ENCODE results near the gene ASIC2.

Gene ASIC2

DNA sequence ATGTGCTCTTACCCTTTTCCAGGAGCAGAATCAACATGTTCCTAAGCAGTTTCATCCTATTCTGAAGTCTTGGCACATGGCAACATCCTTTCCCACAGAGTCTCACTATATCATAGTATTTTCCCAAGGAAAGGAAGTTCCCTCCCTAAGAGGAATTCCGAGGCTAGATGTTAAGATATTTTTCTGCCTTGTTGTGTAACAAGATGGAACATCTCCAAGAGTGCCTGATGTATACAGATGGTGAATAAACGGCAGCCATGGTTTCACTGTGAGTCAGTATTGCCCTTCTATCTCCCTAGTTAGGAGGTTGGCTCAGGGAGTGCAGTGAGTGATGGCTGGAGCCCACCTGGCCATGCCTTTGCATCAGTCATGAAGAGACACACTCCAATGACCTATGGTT lies 253.2 kb downstream of the ASIC2 start:
- no peak overlapping the region for H3K4me3 Mint-ChIP-seq
- peaks cover 44% of the 10 kb centered on the region for H3K27me3 Mint-ChIP-seq
- DNase-seq = no peak

DNA sequence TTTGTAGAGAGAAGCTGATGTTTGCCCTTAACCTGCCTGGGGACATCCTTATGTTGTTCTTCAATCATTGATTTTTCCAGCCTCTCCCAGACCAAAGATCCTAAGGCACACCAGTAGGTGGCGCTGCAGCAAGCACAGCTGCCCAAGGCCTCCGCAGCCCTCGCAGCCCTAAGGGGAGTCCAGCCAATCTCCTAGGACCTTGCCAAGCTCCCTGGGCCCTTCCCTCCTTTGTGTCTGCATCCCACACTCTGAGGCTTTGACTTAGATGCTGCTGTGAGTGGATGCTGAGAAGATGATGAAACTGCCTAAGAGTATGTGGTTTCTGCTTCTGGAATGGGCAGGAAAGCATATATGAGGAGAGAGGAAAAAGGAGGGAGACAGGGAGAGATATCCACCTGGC lies 254.4 kb downstream of the ASIC2 start:
- no peak overlapping the region for H3K27ac Mint-ChIP-seq
- no peaks in the 10 kb centered on the region for H3K9me3 Mint-ChIP-seq
- no peaks in the 10 kb centered on the region for H3K36me3 Mint-ChIP-seq (ENCODE audit: low read depth)
- H3K4me3 Mint-ChIP-seq = no peak overlapping the region
- H3K27me3 Mint-ChIP-seq = peaks cover 52% of the 10 kb centered on the region
- no peaks in the 10 kb centered on the region for H3K4me1 Mint-ChIP-seq (ENCODE audit: low read depth)
- no peak for DNase-seq

More for the DNA sequence above, 253.2 kb downstream of the ASIC2 start:
- Mint-ChIP-seq H3K36me3 (ENCODE audit: low read depth) (no peaks in the 10 kb centered on the region), H3K27ac (no peak overlapping the region), H3K4me1 (ENCODE audit: low read depth) (no peaks in the 10 kb centered on the region), H3K9me3 (no peaks in the 10 kb centered on the region)

DNA sequence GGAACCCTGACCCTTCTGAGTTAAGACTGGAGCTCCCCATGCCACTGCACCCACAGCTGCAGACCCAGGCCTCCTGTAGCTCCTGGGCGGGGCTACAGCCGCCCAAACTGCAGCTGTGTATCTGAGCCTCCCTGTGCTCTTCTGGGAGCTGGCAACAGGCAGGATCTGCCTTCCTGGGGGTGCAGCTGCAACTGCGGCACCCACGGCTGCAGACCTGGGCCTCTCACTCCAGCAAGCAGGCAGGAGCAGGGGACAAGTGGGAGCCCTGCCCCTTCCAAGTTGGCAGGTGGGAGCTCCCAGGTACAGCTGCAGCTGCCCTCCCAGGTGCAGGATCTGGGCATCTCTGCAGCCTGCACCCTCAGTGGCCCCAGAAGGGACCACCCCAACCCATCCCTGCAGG lies 259.9 kb downstream of the ASIC2 start:
- H3K4me1 Mint-ChIP-seq (ENCODE audit: low read depth) = no peaks in the 10 kb centered on the region
- DNase-seq = no peak
- no peak overlapping the region for H3K4me3 Mint-ChIP-seq
- H3K9me3 Mint-ChIP-seq = no peaks in the 10 kb centered on the region
- no peak overlapping the region for H3K27ac Mint-ChIP-seq
- H3K36me3 Mint-ChIP-seq (ENCODE audit: low read depth) = no peaks in the 10 kb centered on the region
- peaks cover 44% of the 10 kb centered on the region for H3K27me3 Mint-ChIP-seq

DNA sequence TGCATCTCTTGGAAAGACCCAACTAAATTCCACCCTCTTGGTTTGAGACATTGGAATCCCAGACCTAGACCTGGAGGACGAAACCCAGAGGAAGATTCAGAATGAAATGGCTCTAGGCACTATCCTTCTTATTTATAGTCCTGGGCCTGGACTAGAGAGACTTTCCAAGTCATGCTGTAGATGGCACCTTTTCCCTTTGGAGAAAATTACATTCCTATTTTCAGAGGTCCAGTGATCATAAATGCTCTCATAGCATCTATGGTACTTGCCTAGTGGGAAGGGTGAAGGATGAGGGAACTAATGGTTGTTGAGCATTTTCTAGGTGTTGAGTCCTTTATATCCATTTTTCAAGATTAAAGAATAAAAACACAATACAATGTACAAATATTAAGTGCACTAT lies 264.3 kb downstream of the ASIC2 start:
- no peaks in the 10 kb centered on the region for H3K36me3 Mint-ChIP-seq (ENCODE audit: low read depth)
- no peaks in the 10 kb centered on the region for H3K9me3 Mint-ChIP-seq
- no peak for DNase-seq
- H3K4me3 Mint-ChIP-seq = no peak overlapping the region
- H3K27ac Mint-ChIP-seq = no peak overlapping the region
- H3K4me1 Mint-ChIP-seq (ENCODE audit: low read depth) = no peaks in the 10 kb centered on the region
- peaks cover 7% of the 10 kb centered on the region for H3K27me3 Mint-ChIP-seq

DNA sequence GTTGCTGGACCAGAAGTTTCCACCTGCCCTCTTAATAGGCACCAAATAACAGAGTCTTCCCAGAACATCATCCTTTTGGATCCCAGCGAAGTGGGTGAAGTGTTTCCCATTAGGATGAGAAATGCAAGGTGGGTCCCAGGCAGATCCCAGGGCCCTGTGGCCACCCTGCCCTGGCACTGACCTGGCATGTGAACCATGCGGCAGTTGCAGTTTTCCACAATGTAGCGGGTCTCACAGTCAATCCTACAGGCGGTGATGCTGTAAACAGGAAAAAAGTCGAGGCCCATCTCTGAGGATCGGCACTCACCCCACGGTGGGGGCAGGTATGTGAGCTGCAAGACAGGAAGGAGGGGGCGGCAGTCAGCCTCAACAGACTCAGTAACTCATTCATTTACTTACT lies 265.0 kb downstream of the ASIC2 start:
- Mint-ChIP-seq H3K27me3 (peaks cover 4% of the 10 kb centered on the region), H3K36me3 (ENCODE audit: low read depth) (no peaks in the 10 kb centered on the region), H3K9me3 (no peaks in the 10 kb centered on the region), H3K4me1 (ENCODE audit: low read depth) (no peaks in the 10 kb centered on the region), H3K4me3 (no peak overlapping the region), H3K27ac (no peak overlapping the region)
- no peak for DNase-seq

DNA sequence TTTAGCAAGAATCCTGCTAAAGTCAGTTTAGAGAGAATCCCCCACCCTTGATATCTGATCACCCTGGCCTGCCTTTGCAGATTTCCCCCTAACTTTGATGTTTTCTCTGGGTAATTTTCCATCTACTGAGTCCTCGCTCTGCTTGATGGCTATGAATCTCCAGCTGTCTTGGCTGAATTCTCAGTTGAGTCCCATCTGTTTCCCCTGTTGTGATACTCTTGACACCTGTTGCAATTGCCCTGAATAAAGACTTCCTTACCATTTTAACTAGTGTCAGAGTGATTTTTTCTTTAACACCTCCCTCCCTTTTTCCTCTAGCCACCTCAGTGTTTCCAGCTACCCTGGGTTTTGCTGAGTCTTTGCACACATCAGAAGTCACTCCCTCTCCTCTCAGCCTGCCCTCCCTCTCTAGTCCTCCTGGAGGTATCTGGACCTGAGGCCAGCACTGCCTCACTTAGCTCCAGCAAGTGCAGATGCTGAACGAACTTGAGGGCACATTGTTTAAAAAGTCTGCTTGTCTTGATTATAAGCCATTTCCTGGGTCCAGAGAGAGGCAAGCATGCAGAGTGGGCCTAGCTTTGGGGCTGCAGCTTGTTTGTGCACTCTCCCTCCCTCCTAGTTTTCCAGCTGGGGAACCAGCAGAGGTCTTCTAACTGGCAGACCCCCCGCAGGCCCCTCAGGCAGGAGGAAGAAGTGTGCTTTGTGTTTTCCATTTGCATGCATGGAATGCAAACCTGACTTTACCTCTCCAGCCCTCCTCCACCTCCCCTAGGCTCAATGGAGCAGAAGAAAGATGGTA lies 268.2 kb downstream of the ASIC2 start:
- H3K36me3 Mint-ChIP-seq (ENCODE audit: low read depth) = no peaks in the 10 kb centered on the region
- H3K4me3 Mint-ChIP-seq = no peak overlapping the region
- H3K27me3 Mint-ChIP-seq = peaks cover 4% of the 10 kb centered on the region
- DNase-seq = no peak
- no peaks in the 10 kb centered on the region for H3K4me1 Mint-ChIP-seq (ENCODE audit: low read depth)
- H3K9me3 Mint-ChIP-seq = no peaks in the 10 kb centered on the region
- no peak overlapping the region for H3K27ac Mint-ChIP-seq

DNA sequence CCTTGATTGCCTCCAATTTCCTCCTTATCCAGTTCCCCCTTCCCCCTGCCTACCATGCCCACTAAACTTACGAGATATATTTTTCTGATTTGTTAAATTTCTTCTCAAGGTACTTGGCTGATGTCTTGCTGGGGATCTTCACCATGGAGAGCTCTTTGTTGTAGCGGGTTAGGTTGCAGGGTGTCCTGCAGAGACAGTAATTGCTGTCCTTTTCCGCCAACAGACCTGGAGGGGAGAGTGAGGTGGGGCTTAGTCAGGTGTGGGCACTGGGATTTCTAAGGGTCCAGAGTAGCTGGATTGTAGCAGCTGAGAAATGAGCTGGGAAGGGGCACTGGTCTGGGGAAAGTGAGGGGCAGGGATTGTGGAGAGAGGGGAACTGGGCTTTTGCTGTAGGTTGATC lies 269.3 kb downstream of the ASIC2 start:
- Mint-ChIP-seq H3K9me3 (no peaks in the 10 kb centered on the region), H3K27me3 (peaks cover 4% of the 10 kb centered on the region), H3K27ac (no peak overlapping the region), H3K36me3 (ENCODE audit: low read depth) (no peaks in the 10 kb centered on the region), H3K4me1 (ENCODE audit: low read depth) (no peaks in the 10 kb centered on the region), H3K4me3 (no peak overlapping the region)
- no peak for DNase-seq

DNA sequence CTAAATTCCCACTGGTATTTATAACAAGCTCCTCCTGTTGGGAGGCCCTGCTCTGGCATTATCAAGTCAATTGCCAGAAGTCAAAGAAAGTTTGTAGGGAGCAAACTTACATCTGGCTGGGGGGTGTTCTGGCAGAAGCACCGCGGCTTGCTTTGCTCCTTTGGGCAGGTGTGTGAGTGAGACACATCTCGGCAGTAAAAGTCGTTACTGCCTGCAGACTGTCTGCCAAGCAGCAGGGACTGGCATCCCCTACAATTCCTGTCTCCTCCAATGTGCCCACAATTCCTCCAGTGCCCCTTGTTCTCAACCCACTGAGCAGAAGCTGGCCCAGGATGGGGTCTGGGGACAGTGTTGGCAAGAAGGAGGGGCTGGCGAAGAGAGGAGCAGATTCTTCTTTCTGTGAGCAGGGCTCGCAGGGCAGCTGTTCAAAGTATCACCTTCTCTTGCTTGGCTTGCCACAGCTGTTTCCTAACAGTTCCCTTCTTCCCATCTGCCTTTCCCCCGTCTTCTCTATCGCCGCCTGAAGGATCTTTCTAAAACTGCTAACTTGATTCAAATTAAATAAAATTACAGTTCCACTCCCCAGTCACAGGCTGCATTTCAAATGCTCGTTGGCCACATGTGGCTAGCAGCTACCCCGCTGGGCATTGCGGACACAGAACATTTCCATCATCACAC lies 271.2 kb downstream of the ASIC2 start:
- H3K27ac Mint-ChIP-seq = no peak overlapping the region

DNA sequence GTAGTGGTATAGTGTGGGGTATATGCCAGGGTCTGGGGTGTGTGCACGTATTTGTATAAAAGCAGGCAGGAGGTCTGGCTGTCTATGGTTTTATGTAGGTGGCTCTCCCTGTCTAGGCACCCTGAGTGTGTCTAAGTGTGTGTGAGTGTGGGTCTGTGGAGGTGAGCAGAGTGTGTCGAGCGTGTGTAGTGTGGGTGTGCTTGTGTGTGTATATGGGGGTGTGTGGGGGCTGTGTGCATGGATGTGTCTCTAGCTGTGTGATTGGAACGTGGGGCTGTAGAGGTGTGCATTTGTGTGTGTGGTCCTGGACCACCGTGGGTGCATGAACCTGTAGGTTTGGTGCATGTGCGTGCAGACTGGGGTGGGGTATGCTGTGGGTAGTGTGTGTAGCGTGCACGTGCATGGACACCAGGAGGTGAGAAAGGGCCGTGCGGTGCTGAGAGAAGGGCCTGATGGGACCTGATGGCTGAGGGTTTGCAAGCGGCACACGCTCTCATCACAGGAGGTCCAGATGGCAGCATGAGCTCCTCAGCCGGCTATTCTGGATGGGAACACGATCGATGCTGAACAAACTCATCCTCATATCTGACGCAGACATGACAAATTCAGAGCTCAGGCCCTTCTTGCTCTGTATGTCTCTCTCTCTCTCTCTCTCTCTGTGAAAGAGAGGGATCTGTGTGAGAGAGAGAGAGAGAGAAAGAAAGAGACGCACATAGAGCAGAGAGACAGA lies 273.8 kb downstream of the ASIC2 start:
- no peaks in the 10 kb centered on the region for H3K4me1 Mint-ChIP-seq (ENCODE audit: low read depth)
- no peak overlapping the region for H3K27ac Mint-ChIP-seq
- H3K36me3 Mint-ChIP-seq (ENCODE audit: low read depth) = no peaks in the 10 kb centered on the region
- H3K9me3 Mint-ChIP-seq = no peaks in the 10 kb centered on the region
- peaks cover 2% of the 10 kb centered on the region for H3K27me3 Mint-ChIP-seq
- no peak for DNase-seq
- no peak overlapping the region for H3K4me3 Mint-ChIP-seq

More for the DNA sequence above, 271.2 kb downstream of the ASIC2 start:
- Mint-ChIP-seq H3K4me3 (no peak overlapping the region), H3K4me1 (ENCODE audit: low read depth) (no peaks in the 10 kb centered on the region), H3K27me3 (peaks cover 7% of the 10 kb centered on the region), H3K36me3 (ENCODE audit: low read depth) (no peaks in the 10 kb centered on the region), H3K9me3 (no peaks in the 10 kb centered on the region)
- DNase-seq = no peak

DNA sequence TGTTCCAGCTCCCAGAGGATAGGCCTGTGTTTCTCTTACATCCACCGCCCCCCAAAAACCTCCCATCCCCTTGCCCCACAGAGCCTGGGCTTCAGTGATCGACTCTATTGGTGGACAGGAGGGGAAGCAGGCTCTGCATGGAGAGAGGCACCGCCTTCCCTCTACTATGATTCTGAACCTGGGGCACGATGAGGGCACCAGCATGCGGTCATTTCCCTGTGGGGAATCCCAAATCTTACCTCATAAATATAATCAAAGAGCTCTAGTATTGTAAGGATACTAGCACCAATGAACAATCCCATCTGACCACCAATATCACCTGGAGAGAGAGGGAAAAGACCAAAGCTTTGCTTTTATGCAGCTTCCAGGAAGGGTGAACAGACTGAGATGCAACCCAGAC lies 275.7 kb downstream of the ASIC2 start:
- Mint-ChIP-seq H3K4me1 (ENCODE audit: low read depth) (no peaks in the 10 kb centered on the region), H3K4me3 (no peak overlapping the region), H3K27ac (no peak overlapping the region), H3K9me3 (no peaks in the 10 kb centered on the region), H3K27me3 (peaks cover 2% of the 10 kb centered on the region), H3K36me3 (ENCODE audit: low read depth) (no peaks in the 10 kb centered on the region)
- no peak for DNase-seq

DNA sequence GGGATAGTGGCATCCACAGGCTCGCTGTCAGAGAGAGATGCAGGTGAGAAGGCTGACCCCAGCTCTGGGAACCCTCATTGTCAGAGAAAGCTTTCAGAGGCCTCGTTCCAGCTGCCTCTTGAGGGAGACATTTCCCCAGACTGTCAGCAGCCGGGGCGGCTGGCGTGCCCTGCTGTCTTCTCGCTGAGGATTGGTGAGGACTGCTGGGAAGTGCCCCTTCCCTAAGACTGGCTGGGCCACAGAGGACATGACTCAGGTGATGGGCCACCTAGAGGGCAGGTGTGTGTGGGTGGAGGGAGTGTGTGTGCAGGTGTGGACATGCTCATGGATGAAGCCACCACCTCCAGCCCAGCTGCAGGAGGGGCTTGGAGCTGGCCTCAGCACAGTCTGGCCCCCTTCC lies 276.2 kb downstream of the ASIC2 start:
- DNase-seq = no peak
- Mint-ChIP-seq H3K27me3 (peaks cover 2% of the 10 kb centered on the region), H3K4me1 (ENCODE audit: low read depth) (no peaks in the 10 kb centered on the region), H3K4me3 (no peak overlapping the region), H3K27ac (no peak overlapping the region), H3K9me3 (no peaks in the 10 kb centered on the region), H3K36me3 (ENCODE audit: low read depth) (no peaks in the 10 kb centered on the region)

DNA sequence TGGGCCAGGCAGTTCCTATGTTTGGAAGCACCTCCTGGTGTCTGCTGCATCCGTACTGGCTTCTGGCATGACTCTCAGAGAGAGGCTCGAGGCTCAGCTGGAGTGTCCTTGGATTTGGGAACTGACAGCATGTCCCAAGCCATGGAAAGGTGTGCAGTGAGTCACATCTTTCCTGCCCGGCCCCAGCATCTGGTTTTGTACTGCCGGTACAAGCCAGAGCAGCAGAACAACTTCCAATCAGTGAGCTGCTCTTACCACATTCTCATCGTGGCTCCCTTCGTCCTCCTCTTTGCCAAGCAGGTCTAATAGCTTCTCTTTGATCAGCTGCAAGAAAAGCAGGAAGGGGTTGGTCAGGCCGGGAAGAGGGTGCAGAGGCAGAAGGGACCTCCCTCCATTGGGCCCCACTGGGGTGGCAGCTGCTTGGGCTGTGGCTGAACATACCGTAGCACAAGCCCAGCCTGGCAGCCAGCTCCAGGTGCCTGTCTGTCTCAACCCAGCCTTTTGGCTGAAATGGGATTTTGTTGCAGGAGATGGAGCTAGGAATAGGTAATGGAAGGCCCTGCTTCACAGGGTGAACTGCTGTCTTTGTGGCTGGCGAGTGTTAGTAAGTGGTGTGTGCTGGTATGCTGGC lies 277.3 kb downstream of the ASIC2 start:
- no peaks in the 10 kb centered on the region for H3K36me3 Mint-ChIP-seq (ENCODE audit: low read depth)
- H3K27ac Mint-ChIP-seq = no peak overlapping the region
- peaks cover 2% of the 10 kb centered on the region for H3K27me3 Mint-ChIP-seq
- H3K4me3 Mint-ChIP-seq = no peak overlapping the region
- DNase-seq = no peak
- no peaks in the 10 kb centered on the region for H3K9me3 Mint-ChIP-seq
- H3K4me1 Mint-ChIP-seq (ENCODE audit: low read depth) = no peaks in the 10 kb centered on the region

DNA sequence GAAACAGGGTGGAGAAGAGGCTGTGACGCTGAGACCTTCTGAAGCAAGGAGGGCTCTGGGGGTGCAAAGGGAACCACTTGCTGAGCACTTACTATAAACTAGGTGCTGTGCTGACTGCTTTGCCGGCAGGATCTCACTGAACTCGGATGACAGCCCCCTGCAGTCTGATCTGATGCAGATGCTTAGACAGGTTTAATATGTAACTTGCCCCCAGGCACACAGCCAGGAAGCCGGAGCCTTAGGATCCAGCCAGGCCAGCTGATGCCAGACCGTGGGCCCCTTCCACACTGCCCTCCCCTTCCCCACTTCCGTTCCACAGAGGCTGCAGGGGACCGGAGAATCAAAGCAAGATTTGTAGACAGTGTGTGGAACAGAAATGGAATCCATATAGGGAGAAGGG lies 278.3 kb downstream of the ASIC2 start:
- DNase-seq = no peak
- Mint-ChIP-seq H3K4me1 (ENCODE audit: low read depth) (no peaks in the 10 kb centered on the region), H3K36me3 (ENCODE audit: low read depth) (no peaks in the 10 kb centered on the region), H3K27me3 (peaks cover 2% of the 10 kb centered on the region), H3K4me3 (no peak overlapping the region), H3K9me3 (no peaks in the 10 kb centered on the region), H3K27ac (no peak overlapping the region)

DNA sequence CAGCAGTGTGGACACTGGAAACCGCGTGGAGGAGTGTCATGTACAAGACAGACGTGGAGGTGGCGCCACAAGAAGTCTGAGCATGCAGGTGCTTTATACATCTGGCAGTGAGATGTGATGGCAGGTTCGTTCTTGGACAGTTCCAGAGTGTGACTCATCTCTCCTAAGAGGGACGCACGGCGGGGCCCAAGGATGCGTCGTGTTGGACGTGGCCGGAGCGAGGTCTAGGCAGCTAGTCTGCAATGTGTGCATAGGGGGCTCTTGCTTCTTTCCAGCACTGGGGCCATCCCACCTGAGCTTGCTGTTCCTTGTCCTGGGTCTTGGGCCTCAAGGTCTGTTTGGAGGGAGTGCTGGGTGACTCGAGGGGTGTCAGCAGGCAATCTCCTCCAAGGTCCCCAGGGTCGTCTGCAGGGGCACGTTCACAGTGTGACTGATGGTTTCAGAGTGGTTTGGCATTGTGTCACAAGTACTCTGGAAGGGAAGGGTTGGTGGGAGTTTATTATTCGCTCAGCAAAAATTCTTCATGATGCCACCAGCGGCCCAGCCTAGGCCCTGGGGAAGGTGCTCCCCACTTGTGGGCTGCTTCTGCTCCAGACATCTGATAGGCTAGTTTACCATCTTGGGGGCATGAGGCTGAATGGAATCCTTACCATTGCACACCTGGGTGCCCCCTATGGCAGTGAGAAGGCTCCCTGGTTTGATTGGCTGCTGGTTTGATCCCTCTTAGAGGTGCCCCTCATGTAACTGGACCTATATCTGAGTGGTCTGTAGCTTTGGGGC lies 279.3 kb downstream of the ASIC2 start:
- H3K36me3 Mint-ChIP-seq (ENCODE audit: low read depth) = no peaks in the 10 kb centered on the region

More for the DNA sequence above, 279.3 kb downstream of the ASIC2 start:
- no peaks in the 10 kb centered on the region for H3K9me3 Mint-ChIP-seq
- H3K4me3 Mint-ChIP-seq = no peak overlapping the region
- H3K4me1 Mint-ChIP-seq (ENCODE audit: low read depth) = no peaks in the 10 kb centered on the region
- DNase-seq = no peak
- peaks cover 2% of the 10 kb centered on the region for H3K27me3 Mint-ChIP-seq
- no peak overlapping the region for H3K27ac Mint-ChIP-seq
